ENCODE data around the gene AP3S1.
"Not testable (repeated sequence)": the region's sequence is repeated elsewhere in the genome, so short reads cannot be mapped to it uniquely, and the experiment has no call there.

AP3S1 gene

GRCh38 chr5:115873392-115873791 lies 31.7 kb downstream of the AP3S1 start:
- DNase-seq = no peak

- no peak for DNase-seq
Observed at GRCh38 chr5:115875447-115875846, 33.7 kb downstream of the AP3S1 start.

- DNase-seq = not testable (repeated sequence)
Observed at GRCh38 chr5:115877342-115877741, 35.6 kb downstream of the AP3S1 start.

GRCh38 chr5:115882434-115882833 lies 40.7 kb downstream of the AP3S1 start:
- not testable (repeated sequence) for DNase-seq

GRCh38 chr5:115884704-115885103 lies 43.0 kb downstream of the AP3S1 start:
- DNase-seq = no peak

GRCh38 chr5:115885208-115885607 lies 43.5 kb downstream of the AP3S1 start:
- not testable (repeated sequence) for DNase-seq

- DNase-seq = no peak
Observed at GRCh38 chr5:115888027-115888426, 46.3 kb downstream of the AP3S1 start.

- no peak for DNase-seq
Observed at GRCh38 chr5:115892021-115892420, 50.3 kb downstream of the AP3S1 start.

- DNase-seq = no peak
Observed at GRCh38 chr5:115894342-115894741, 52.6 kb downstream of the AP3S1 start.

GRCh38 chr5:115895821-115896220 lies 54.1 kb downstream of the AP3S1 start:
- no peak for DNase-seq

- DNase-seq = no peak
Observed at GRCh38 chr5:115898656-115899055, 56.9 kb downstream of the AP3S1 start.

GRCh38 chr5:115907177-115907576 lies 65.4 kb downstream of the AP3S1 start:
- DNase-seq = no peak

- not testable (repeated sequence) for DNase-seq
Observed at GRCh38 chr5:115913623-115914400, 72.1 kb downstream of the AP3S1 start.

- DNase-seq = no peak
Observed at GRCh38 chr5:115920171-115920725, 78.5 kb downstream of the AP3S1 start.

- not testable (repeated sequence) for DNase-seq
Observed at GRCh38 chr5:115928578-115929407, 87.1 kb downstream of the AP3S1 start.

- DNase-seq = not testable (repeated sequence)
Observed at GRCh38 chr5:115930171-115930570, 88.4 kb downstream of the AP3S1 start.

- DNase-seq = no peak
Observed at GRCh38 chr5:115930630-115931337, 89.0 kb downstream of the AP3S1 start.

GRCh38 chr5:115932991-115933390 lies 91.3 kb downstream of the AP3S1 start:
- no peak for DNase-seq

- no peak for DNase-seq
Observed at GRCh38 chr5:115934388-115934974, 92.7 kb downstream of the AP3S1 start.

- no peak for DNase-seq
Observed at GRCh38 chr5:115936031-115936430, 94.3 kb downstream of the AP3S1 start.

- DNase-seq = no peak
Observed at GRCh38 chr5:115939059-115939458, 97.3 kb downstream of the AP3S1 start.

GRCh38 chr5:115940080-115940810 lies 98.5 kb downstream of the AP3S1 start:
- DNase-seq = no peak

All from CD4-positive, alpha-beta T cell treated with Interleukin-4 for 4 hours (primary cell).